NCI-H146 (cell line): ENCODE measurements around the gene NSUN2.

Experiments
- DNase-seq: peaks from one replicate; lab custom pipeline; 2025; lab: John Stamatoyannopoulos, UW

The NSUN2 gene

DNA sequence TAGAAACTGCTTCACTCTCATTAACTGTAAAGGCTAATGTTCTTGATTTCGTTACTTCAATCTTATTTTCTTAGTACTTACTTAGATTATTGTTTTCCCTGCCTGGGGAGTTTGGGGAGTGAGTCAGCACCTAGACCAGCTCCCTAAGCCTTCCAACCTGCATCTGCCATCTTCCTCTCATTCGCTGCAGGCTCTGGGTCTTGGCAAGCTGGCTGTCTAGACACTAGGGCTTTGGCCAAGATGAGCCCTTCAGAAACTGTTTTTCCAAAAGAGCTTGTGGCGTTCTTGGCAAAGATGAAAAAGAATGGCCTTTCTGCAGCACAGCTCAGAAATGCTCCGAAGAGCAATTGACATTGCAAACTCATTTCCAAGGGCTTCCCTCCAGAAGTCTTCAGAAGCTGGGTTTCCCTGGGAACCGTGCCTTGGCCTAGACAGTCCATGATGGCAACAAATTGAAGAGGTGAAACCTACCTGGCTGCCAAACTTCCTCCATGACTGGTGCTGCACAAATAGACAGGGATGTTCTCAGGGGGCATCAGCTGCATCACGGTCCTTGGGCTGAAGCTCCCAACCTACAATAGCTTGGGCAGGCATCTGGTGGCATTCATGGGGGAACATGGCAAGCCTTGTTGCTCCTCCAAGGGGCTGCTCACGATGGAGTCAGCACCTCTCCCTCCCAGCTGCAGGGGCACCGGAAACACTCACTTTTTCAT lies 76.6 kb downstream of the NSUN2 start:
- DNase-seq: no peak

DNA sequence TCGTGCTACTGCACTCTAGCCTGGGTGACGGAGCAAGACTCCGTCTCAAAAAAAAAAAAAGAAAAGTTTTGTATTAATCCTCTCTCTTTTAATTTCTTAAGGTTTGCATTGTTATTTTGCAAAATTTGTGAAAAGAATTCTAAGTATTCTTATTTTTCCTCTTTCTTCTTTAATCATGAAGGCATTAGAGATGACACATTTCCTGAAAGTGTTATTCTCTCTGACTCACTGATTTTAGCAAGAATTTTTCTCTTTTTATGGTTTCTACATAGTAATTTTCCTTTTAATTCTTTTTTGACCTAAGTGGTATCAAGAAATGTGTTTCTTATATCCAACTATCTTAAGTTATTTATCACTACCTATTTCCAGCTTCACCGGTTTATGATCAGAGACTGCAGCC lies 78.0 kb downstream of the NSUN2 start:
- no peak for DNase-seq

DNA sequence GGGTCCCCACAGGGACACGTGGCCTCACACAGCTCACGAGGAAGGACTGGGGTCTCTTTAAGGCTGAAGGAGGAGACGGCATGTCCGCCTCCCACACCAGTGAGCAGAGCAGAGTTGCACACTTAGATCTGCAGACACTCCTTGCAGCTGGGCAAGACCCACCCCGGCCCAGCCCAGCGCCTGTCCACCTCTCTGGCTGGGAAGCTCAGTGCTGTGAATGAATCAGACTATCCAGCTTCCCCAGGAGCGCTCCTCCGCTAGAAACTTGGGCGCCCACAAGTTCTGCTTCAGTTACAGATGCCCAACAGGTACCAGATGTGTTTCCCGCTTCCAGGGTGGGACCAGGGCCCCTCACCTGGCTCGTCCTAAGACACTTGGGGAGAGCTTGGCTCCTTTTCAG lies 78.9 kb downstream of the NSUN2 start:
- no peak for DNase-seq

DNA sequence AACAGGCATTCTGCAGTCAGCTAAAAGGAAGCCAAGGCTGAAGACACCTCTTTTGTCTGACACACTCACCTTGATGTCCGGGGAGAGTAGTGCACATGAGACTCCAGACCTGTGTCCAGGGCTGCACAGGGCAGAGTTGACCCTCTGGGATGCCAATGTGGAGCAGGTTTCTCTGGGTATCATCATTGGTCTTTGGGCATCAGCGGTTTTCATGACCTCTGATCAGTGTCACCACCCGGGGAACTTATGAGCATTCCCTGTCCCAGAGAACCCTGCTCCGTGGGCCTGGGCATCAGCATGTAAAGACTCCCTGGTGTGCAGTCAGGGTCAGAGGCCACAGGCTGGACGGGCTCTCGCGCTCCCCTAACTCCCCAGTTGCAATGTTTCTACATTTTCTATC lies 80.2 kb downstream of the NSUN2 start:
- DNase-seq: no peak

DNA sequence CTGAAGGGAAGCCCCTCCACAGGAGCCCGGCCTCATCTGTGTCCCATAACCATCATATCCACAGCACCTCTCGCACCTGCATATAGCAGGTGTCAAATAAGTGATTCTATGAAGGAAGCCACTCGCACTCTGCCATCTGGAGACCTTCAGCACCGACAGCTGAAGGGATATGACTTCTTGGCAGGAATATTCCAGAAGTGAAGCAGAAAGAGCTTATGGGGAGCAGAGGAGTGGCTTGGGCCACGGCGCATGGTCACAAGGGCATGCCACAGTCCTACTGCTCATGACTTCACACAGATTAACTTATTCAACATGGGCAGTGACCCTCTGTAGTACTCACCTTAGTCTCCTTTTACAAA lies 80.9 kb downstream of the NSUN2 start:
- no peak for DNase-seq

DNA sequence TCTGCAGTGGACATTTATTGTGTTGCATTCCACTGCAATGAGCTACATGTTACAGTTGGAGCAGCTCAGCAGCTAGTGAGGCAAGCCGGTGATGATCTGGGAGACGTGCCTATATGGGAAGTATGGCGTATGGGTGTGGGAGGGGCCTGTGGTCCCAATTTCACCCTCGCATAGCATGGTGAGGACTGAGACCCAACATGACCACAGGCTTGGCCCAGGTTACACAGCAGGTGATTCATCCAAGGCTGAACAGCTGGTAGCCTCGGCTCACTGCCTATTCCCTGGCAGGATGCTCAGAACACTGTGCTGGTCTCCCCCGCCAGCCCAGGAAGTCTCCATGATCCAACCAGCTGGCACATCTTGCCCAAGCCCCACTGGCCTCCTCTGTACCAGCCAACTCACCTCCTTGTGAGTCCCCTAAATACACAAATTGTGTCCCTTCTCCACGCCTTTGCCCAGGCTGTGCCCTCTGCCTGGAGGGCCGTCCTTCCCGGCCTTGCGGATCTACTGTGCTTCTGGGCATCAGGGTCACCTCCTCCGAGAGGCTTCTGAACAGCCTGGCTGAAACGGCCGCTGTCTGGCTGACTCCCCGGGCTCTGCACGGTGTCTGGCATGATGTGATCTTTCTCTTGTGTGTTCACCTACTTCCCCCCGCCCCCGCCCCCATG lies 81.4 kb downstream of the NSUN2 start:
- no peak for DNase-seq

DNA sequence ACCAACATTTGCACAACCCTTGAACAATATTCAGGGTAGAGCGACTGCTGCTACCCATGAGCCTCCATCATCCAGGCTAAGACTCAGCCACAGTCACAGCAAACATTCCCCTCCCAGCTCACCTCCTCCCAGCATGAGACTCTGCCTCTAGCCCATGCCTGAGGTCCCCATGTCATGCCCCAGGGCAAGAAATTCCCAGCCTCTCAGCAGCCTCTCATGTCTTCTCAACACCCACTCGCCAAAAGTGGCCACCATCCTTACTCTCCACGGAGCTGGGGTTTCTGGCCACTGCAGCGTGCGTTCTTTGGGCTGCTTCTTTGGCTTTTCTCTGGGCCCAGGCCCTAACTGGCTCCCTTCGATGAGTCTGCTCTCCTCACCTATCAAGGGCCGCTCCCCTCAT lies 82.2 kb downstream of the NSUN2 start:
- DNase-seq: no peak
